GM12872 (cell line): ENCODE measurements around the gene RAD23A.

ENCODE experiments used
- TF ChIP-seq, protein P1 (sequence below): IDR thresholded peaks from 3 replicates; pipeline ENCODE4 v1.5.1; 2011; ENCODE audit warnings: low read depth, mild to moderate bottlenecking, low read length, moderate library complexity; ENCODE audit not compliant: insufficient read depth

Gene RAD23A

DNA sequence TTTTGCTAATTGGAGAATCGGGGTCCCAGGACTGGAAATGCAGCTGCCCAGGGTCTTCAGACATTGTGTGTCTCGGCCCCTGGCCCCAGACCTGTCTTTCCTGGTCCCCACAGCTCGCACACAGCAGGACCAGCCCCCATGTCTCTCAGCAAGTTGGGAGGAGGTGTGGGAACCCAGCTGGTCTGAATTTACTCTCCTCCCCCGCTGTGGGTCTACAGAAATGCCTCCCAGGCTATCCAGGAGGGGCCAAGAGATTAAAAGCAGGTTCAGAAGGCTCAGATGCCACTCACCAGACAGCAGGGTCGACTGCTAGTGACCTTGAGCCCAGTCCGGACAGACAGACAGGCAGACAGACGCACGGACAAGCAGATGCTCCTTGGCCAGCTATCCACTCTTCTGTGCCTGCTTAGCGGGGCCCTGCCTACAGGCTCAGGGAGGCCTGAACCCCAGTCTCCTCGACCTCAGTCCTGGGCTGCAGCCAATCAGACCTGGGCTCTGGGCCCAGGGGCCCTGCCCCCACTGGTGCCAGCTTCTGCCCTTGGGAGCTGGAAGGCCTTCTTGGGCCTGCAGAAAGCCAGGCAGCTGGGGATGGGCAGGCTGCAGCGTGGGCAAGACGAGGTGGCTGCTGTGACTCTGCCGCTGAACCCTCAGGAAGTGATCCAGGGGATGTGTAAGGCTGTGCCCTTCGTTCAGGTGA lies 23.8 kb downstream of the RAD23A start, which contains the start of gene DAND5:
TSS of gene DAND5 (plus strand) at position 285 of the 697 bp plus-strand sequence. CDS start at position 370, 85 bp downstream.
- TF ChIP-seq, protein P1, sequence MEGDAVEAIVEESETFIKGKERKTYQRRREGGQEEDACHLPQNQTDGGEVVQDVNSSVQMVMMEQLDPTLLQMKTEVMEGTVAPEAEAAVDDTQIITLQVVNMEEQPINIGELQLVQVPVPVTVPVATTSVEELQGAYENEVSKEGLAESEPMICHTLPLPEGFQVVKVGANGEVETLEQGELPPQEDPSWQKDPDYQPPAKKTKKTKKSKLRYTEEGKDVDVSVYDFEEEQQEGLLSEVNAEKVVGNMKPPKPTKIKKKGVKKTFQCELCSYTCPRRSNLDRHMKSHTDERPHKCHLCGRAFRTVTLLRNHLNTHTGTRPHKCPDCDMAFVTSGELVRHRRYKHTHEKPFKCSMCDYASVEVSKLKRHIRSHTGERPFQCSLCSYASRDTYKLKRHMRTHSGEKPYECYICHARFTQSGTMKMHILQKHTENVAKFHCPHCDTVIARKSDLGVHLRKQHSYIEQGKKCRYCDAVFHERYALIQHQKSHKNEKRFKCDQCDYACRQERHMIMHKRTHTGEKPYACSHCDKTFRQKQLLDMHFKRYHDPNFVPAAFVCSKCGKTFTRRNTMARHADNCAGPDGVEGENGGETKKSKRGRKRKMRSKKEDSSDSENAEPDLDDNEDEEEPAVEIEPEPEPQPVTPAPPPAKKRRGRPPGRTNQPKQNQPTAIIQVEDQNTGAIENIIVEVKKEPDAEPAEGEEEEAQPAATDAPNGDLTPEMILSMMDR: no peak

DNA sequence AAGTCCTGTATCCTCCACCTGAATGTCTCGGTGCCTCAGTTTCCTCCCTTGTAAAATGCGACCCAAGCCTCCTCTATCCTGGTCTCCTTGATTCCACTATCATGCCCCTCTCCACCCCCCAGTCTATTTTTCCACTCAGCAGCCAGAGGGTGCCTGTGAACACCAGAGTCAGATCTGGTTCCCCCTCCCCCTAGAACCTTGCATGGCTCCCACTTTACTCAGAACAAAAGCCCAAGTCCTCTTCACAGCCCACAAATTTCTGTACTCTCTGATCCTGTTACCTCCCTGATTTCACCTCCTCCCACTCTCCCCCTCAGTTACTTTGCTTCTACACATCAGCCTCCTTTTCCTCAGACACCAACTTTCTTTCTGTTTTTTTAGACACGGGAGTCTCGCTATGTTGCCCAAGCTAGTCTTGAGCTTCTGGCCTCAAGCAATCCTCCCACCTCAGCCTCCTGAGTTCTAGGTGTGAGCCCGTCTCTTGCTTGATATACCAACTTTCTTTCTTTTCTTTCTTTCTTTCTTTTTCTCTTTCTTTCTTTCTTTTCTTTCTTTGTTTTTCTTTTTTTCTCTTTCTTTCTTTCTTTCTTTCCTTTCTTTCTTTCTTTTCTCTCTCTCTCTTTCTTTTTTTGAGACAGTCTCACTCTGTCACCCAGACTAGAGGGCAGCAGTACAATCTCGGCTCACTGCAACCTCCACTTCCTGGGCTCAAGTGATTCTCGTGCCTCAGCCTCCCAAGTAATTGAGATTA lies 24.6 kb downstream of the RAD23A start:
- TF ChIP-seq, protein P1: no peak

DNA sequence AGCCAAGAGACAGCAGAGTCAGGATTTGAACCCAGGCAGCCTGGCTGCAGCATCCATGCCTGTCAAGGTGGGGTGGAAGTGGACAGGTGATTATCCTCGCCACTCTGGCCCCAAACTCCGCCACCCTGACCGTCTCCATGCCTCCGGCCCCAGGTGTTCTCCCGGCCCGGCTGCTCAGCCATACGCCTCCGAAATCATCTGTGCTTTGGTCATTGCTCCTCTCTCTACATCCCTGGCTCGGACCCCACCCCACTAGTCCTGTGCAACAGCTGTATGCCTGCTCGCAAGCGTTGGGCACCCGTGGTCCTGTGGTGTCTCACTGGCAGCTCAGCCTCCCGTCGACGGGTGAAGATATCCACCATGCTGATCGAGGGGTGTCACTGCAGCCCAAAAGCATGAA lies 27.6 kb downstream of the RAD23A start:
- TF ChIP-seq, protein P1: no peak

DNA sequence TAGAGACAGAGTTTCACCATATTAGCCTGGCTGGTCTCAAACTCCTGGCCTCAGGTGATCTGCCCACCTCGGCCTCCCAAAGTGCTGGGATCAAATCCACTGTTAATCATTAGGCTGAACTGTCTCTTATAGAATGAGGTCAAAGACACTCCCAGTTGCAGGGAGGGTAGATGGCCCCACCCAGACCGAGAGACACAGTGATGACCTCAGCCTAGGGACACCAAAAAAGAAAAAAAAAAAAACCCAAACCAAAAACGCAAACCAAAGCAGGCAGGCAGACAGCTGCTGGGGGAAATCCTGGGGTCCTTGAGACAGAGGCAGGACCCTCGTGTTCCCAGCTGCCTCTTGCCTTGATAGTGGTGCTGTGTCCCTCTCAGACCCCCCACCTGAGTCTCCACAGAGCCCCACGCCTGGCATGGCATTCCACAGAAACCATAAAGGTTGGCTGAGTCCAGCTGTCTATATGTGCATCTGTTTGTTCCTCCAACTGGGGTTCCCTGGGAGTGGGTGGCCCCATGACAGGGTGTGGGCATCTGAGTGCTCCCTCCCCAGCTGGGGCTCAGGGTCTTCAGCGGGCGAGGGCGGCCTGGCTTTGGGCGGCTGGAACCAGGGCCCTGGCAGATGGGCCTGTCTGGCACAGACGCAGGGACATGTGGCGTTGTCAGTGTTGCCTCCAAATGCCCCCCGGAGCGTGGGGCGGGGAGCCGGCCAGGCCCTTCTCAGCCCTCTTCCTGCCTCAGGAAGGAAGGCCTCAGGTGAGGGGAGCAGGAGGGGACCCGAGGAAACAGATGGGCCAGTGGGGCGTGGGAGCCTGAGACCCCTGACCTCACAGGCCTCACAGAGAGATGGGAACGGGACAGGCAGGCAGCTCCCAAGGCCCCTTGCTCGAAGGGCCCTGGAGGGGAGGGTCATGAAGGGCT lies 28.9 kb downstream of the RAD23A start:
- TF ChIP-seq, protein P1: no peak

DNA sequence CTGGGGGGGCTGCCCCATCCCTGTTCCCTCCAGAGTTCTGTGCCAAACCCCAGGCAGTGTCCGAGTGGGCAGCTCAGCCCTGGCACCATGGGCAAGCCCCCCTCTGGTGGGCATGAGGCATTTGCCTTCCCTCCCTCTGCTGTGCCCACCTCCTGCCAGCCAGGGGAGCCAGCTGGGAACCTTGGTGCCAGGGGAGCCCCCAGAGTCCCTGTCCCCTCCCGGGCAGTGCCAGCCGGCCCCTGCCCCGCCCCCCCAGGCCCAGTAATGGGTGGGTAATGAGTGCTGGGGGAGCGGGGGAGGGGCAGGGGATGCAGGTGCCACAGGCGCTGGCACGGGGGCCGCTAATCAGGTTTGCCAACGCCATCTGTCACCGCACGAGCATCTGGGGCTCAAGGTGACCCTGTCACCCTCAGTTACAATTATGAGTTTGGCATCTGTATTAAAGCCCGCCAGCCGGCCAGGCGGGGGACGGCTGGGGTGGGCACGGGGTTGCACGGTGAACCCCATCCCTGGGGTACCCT lies 29.6 kb downstream of the RAD23A start:
- TF ChIP-seq, protein P1: no peak

DNA sequence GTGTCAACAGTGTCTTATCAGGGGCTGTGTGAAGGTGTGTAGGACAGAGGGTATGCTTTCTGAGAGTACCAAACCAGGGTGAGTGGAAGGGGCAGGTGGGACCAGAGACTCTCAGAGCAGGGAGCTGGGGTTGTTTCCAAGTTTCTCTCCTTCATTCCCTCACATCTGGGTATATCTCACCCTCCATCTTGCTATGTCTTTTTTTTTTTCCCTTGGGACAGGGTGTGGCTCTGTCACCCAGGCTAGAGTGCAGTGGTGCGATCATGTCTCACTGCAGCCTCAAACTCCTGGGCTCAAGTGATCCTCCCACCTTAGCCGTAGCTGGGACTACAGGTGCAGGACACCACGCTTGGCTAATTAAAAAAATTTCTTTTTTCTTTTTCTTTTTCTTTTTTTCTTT lies 34.3 kb downstream of the RAD23A start:
- TF ChIP-seq, protein P1: no peak
